SW 1271 (cell line): ENCODE results near the gene NPC1.
"Not testable (repeated sequence)": the region's sequence is repeated elsewhere in the genome, so short reads cannot be mapped to it uniquely, and the experiment has no call there.

Experiments used
- DNase-seq, 2 experiments: peaks; one replicate each; lab custom pipeline; 2025; lab: John Stamatoyannopoulos, UW

The NPC1 gene

GRCh38 chr18:23586249-23587196 is at the start of gene NPC1:
Gene NPC1, minus strand, starts transcription at chr18:23586506. Its CDS starts 163 bp downstream, at chr18:23586343.
- DNase-seq, result peak; percentile 89 to 91

GRCh38 chr18:23636071-23636399 is 49.7 kb upstream of the NPC1 start:
- no peak for DNase-seq

GRCh38 chr18:23635283-23636070 is 49.2 kb upstream of the NPC1 start:
- no peak for DNase-seq

- no peak for DNase-seq
Measured at GRCh38 chr18:23634692-23635091, 48.4 kb upstream of the NPC1 start.

- DNase-seq, result no peak
Measured at GRCh38 chr18:23632615-23633014, 46.3 kb upstream of the NPC1 start.

GRCh38 chr18:23631746-23632145 is 45.4 kb upstream of the NPC1 start:
- DNase-seq, result no peak

- DNase-seq, result no peak
Measured at GRCh38 chr18:23631312-23631711, 45.0 kb upstream of the NPC1 start.

GRCh38 chr18:23629444-23629946 is 43.2 kb upstream of the NPC1 start:
- DNase-seq, result no peak

GRCh38 chr18:23627970-23628369 is 41.7 kb upstream of the NPC1 start:
- no peak for DNase-seq

GRCh38 chr18:23627321-23627720 is 41.0 kb upstream of the NPC1 start:
- DNase-seq, result peak in 1 of 2 experiments; percentile 15

- DNase-seq, result peak; percentile 5 to 38
Measured at GRCh38 chr18:23626451-23627279, 40.4 kb upstream of the NPC1 start.

GRCh38 chr18:23623040-23623439 is 36.7 kb upstream of the NPC1 start:
- no peak for DNase-seq

GRCh38 chr18:23619388-23619881 is 33.1 kb upstream of the NPC1 start:
- DNase-seq, result no peak

GRCh38 chr18:23618862-23619387 is 32.6 kb upstream of the NPC1 start:
- DNase-seq, result no peak

- DNase-seq, result no peak
Measured at GRCh38 chr18:23617412-23618014, 31.2 kb upstream of the NPC1 start.

- DNase-seq, result no peak
Measured at GRCh38 chr18:23616258-23616657, 30.0 kb upstream of the NPC1 start.

GRCh38 chr18:23614891-23615290 is 28.6 kb upstream of the NPC1 start:
- no peak for DNase-seq

GRCh38 chr18:23614413-23614812 is 28.1 kb upstream of the NPC1 start:
- DNase-seq, result no peak

GRCh38 chr18:23613091-23613475 is 26.8 kb upstream of the NPC1 start:
- not testable (repeated sequence) for DNase-seq

GRCh38 chr18:23612434-23613090 is 26.3 kb upstream of the NPC1 start:
- no peak for DNase-seq
